Measurements from ENCODE around the gene DOCK9. TPM values are rescaled to one million over a fixed set of nuclear protein-coding genes. Genes with fewer than 3 reads are reported as not detected.
A peak's percentile ranks its signal among the peaks of the same experiment; 100 is the strongest.

The DOCK9 gene
- total RNA-seq, 2 experiments from 2014 or later, result 102 to 107 TPM

GRCh38 chr13:99005609-99006008 lies 27.7 kb upstream of the DOCK9 start:
- H3K4me1 Mint-ChIP-seq, result peaks cover 26% of the 10 kb centered on the region
- H3K27ac Mint-ChIP-seq, result no peak overlapping the region
- no peak overlapping the region for H3K4me3 Mint-ChIP-seq
- peaks cover 7% of the 10 kb centered on the region for H3K36me3 Mint-ChIP-seq
- POLR2A ChIA-PET, result no interaction called here
- H3K9me3 Mint-ChIP-seq, result no peaks in the 10 kb centered on the region
- DNase-seq, result no peak
- ATAC-seq (ENCODE audit: low read depth), result no peak
- H3K27me3 Mint-ChIP-seq, result no peaks in the 10 kb centered on the region

GRCh38 chr13:99004978-99005377 lies 27.1 kb upstream of the DOCK9 start:
- peaks cover 7% of the 10 kb centered on the region for H3K36me3 Mint-ChIP-seq
- no peak for DNase-seq
- no peaks in the 10 kb centered on the region for H3K9me3 Mint-ChIP-seq
- ATAC-seq (ENCODE audit: low read depth), result no peak
- H3K4me1 Mint-ChIP-seq, result peaks cover 32% of the 10 kb centered on the region
- H3K4me3 Mint-ChIP-seq, result no peak overlapping the region
- no peak overlapping the region for H3K27ac Mint-ChIP-seq
- H3K27me3 Mint-ChIP-seq, result no peaks in the 10 kb centered on the region
- POLR2A ChIA-PET, result interaction anchor here (0.5 kb wide), 1 partner anchor 1324 kb away, joined by 4 read pairs; no protein-coding TSS in a partner anchor

- H3K27ac Mint-ChIP-seq, result no peak overlapping the region
These were observed 26.1 kb upstream of the DOCK9 start for GRCh38 chr13:99003851-99004471.

GRCh38 chr13:99003186-99003585 lies 25.3 kb upstream of the DOCK9 start:
- Mint-ChIP-seq H3K36me3 (peaks cover 13% of the 10 kb centered on the region), H3K27ac (no peak overlapping the region), H3K4me1 (peaks cover 45% of the 10 kb centered on the region), H3K27me3 (no peaks in the 10 kb centered on the region), H3K4me3 (no peak overlapping the region), H3K9me3 (no peaks in the 10 kb centered on the region)
- no peak for ATAC-seq (ENCODE audit: low read depth)
- no peak for DNase-seq
- POLR2A ChIA-PET, result no interaction called here

More at GRCh38 chr13:99003851-99004471, 26.1 kb upstream of the DOCK9 start:
- DNase-seq (no peak), ATAC-seq (ENCODE audit: low read depth) (no peak)
- H3K4me1 Mint-ChIP-seq, result peaks cover 38% of the 10 kb centered on the region
- POLR2A ChIA-PET, result no interaction called here
- no peak overlapping the region for H3K4me3 Mint-ChIP-seq
- no peaks in the 10 kb centered on the region for H3K9me3 Mint-ChIP-seq
- H3K27me3 Mint-ChIP-seq, result no peaks in the 10 kb centered on the region
- H3K36me3 Mint-ChIP-seq, result peaks cover 9% of the 10 kb centered on the region

GRCh38 chr13:99002172-99002710 lies 24.4 kb upstream of the DOCK9 start:
- Mint-ChIP-seq H3K27me3 (no peaks in the 10 kb centered on the region), H3K9me3 (no peaks in the 10 kb centered on the region), H3K4me1 (peaks cover 54% of the 10 kb centered on the region), H3K36me3 (peaks cover 13% of the 10 kb centered on the region), H3K4me3 (no peak overlapping the region), H3K27ac (peak overlapping the region; percentile 22)
- POLR2A ChIA-PET, result no interaction called here
- ATAC-seq (ENCODE audit: low read depth) (no peak), DNase-seq (no peak)

- no peaks in the 10 kb centered on the region for H3K27me3 Mint-ChIP-seq
- POLR2A ChIA-PET, result no interaction called here
These were observed 22.3 kb upstream of the DOCK9 start for GRCh38 chr13:99000137-99000536.

GRCh38 chr13:98999639-98999952 lies 21.7 kb upstream of the DOCK9 start:
- no peaks in the 10 kb centered on the region for H3K27me3 Mint-ChIP-seq
- no peak for DNase-seq
- peaks cover 10% of the 10 kb centered on the region for H3K36me3 Mint-ChIP-seq
- no peak overlapping the region for H3K4me3 Mint-ChIP-seq
- H3K9me3 Mint-ChIP-seq, result no peaks in the 10 kb centered on the region
- ATAC-seq (ENCODE audit: low read depth), result no peak
- H3K27ac Mint-ChIP-seq, result no peak overlapping the region
- POLR2A ChIA-PET, result no interaction called here
- H3K4me1 Mint-ChIP-seq, result peaks cover 68% of the 10 kb centered on the region

More at GRCh38 chr13:99000137-99000536, 22.3 kb upstream of the DOCK9 start:
- no peak overlapping the region for H3K4me3 Mint-ChIP-seq
- no peak for DNase-seq
- no peak overlapping the region for H3K27ac Mint-ChIP-seq
- H3K9me3 Mint-ChIP-seq, result no peaks in the 10 kb centered on the region
- ATAC-seq (ENCODE audit: low read depth), result peak; percentile 17
- H3K4me1 Mint-ChIP-seq, result peaks cover 64% of the 10 kb centered on the region
- H3K36me3 Mint-ChIP-seq, result peaks cover 10% of the 10 kb centered on the region

- POLR2A ChIA-PET, result interaction anchor here (0.5 to 0.6 kb wide), 3 partner anchors 11 to 88 kb away, joined by 3 to 5 read pairs (median 4); no protein-coding TSS in a partner anchor
- H3K4me1 Mint-ChIP-seq, result peaks cover 68% of the 10 kb centered on the region
- ATAC-seq (ENCODE audit: low read depth), result peak; percentile 71
- no peaks in the 10 kb centered on the region for H3K27me3 Mint-ChIP-seq
- DNase-seq, result no peak
- H3K9me3 Mint-ChIP-seq, result no peaks in the 10 kb centered on the region
- peaks cover 10% of the 10 kb centered on the region for H3K36me3 Mint-ChIP-seq
- H3K27ac Mint-ChIP-seq, result peak overlapping the region; percentile 49
- peak overlapping the region; percentile 48 for H3K4me3 Mint-ChIP-seq
These were observed 21.2 kb upstream of the DOCK9 start for GRCh38 chr13:98998831-98999638.

- H3K27ac Mint-ChIP-seq, result peak overlapping the region; percentile 59
- H3K4me3 Mint-ChIP-seq, result peak overlapping the region; percentile 12
- peaks cover 5% of the 10 kb centered on the region for H3K36me3 Mint-ChIP-seq
- no peaks in the 10 kb centered on the region for H3K27me3 Mint-ChIP-seq
- no peak for DNase-seq
- POLR2A ChIA-PET, result interaction anchor here (0.5 kb wide), 1 partner anchor 51 kb away, joined by 5 read pairs; no protein-coding TSS in a partner anchor
- H3K9me3 Mint-ChIP-seq, result no peaks in the 10 kb centered on the region
- ATAC-seq (ENCODE audit: low read depth), result no peak
- peaks cover 65% of the 10 kb centered on the region for H3K4me1 Mint-ChIP-seq
These were observed 20.1 kb upstream of the DOCK9 start for GRCh38 chr13:98997738-98998641.

- H3K27me3 Mint-ChIP-seq, result no peaks in the 10 kb centered on the region
- no peak overlapping the region for H3K27ac Mint-ChIP-seq
- DNase-seq (no peak), ATAC-seq (ENCODE audit: low read depth) (no peak)
- H3K4me1 Mint-ChIP-seq, result peaks cover 60% of the 10 kb centered on the region
- H3K36me3 Mint-ChIP-seq, result peaks cover 7% of the 10 kb centered on the region
- no peaks in the 10 kb centered on the region for H3K9me3 Mint-ChIP-seq
- no peak overlapping the region for H3K4me3 Mint-ChIP-seq
- POLR2A ChIA-PET, result no interaction called here
These were observed 19.3 kb upstream of the DOCK9 start for GRCh38 chr13:98997011-98997730.

GRCh38 chr13:98996046-98996445 lies 18.2 kb upstream of the DOCK9 start:
- Mint-ChIP-seq H3K9me3 (no peaks in the 10 kb centered on the region), H3K27me3 (no peaks in the 10 kb centered on the region), H3K36me3 (peaks cover 7% of the 10 kb centered on the region), H3K4me1 (peaks cover 52% of the 10 kb centered on the region), H3K27ac (no peak overlapping the region), H3K4me3 (no peak overlapping the region)
- DNase-seq (no peak), ATAC-seq (ENCODE audit: low read depth) (no peak)
- POLR2A ChIA-PET, result no interaction called here

- peaks cover 3% of the 10 kb centered on the region for H3K9me3 Mint-ChIP-seq
- H3K27ac Mint-ChIP-seq, result peak overlapping the region; percentile 32
- POLR2A ChIA-PET, result interaction anchor here (0.6 kb wide), 1 partner anchor 1209 kb away, joined by 4 read pairs; no protein-coding TSS in a partner anchor
- DNase-seq (no peak), ATAC-seq (ENCODE audit: low read depth) (peak; percentile 55)
- H3K27me3 Mint-ChIP-seq, result no peaks in the 10 kb centered on the region
- peak overlapping the region; percentile 6 for H3K4me3 Mint-ChIP-seq
- H3K4me1 Mint-ChIP-seq, result peaks cover 41% of the 10 kb centered on the region
- peaks cover 15% of the 10 kb centered on the region for H3K36me3 Mint-ChIP-seq
These were observed 17.0 kb upstream of the DOCK9 start for GRCh38 chr13:98994896-98995295.
